CD4-positive, CD25-positive, alpha-beta regulatory T cell (primary cell): Measurements from ENCODE around the gene LHPP. TPM values are rescaled to one million over a fixed set of nuclear protein-coding genes. Genes with fewer than 3 reads are reported as not detected.

ENCODE experiments used
- ATAC-seq, 2 donors: fragments of 150-1000 bp; cut with Tn5 transposase; one replicate each; pipeline ENCODE4 v1.10.0; 2021; ENCODE audit warnings: low read depth in 2 of 2, moderate number of reproducible peaks in 2 of 2, moderate library complexity in 1 of 2
- DNase-seq, 3 donors: peaks; one replicate each; pipeline versions ENCODE4 v3.0.0 to v3.0.0-alpha.2; 2012 to 2022; ENCODE audit warnings: mixed read lengths in 1 of 3
- H3K27ac ChIP-seq: one replicate; pipeline ENCODE4 v1.7.0; 2013; ENCODE audit warnings: mild to moderate bottlenecking, low read length; ENCODE audit not compliant: insufficient read depth, poor library complexity, severe bottlenecking
- H3K27me3 ChIP-seq: one replicate; pipeline ENCODE4 v1.7.0; 2013; ENCODE audit warnings: low read length; ENCODE audit not compliant: control insufficient read depth, insufficient read depth
- H3K36me3 ChIP-seq: one replicate; pipeline ENCODE4 v1.7.0; 2013; ENCODE audit warnings: mild to moderate bottlenecking, low read length, moderate library complexity; ENCODE audit not compliant: control insufficient read depth, insufficient read depth
- H3K4me1 ChIP-seq: 2 replicates; pipeline ENCODE4 v1.7.0; 2013; ENCODE audit warnings: mild to moderate bottlenecking, low read length; ENCODE audit not compliant: insufficient read depth, control insufficient read depth, poor library complexity, severe bottlenecking
- H3K4me3 ChIP-seq: one replicate; pipeline ENCODE4 v1.7.0; 2013; ENCODE audit warnings: low read depth, mild to moderate bottlenecking, low read length, moderate library complexity
- H3K9me3 ChIP-seq, 2 experiments: 1 replicate in 1 of 2; 2 replicates in 1 of 2; pipeline ENCODE4 v1.7.0; 2013; ENCODE audit warnings: low read length in 2 of 2, mild to moderate bottlenecking in 1 of 2, moderate library complexity in 1 of 2; ENCODE audit not compliant: control insufficient read depth in 2 of 2
- H3K27ac Mint-ChIP-seq, 3 donors: one replicate each; pipeline ENCODE4 v1.8.0; 2020 to 2022; ENCODE audit warnings: mild to moderate bottlenecking in 3 of 3, mixed read lengths in 3 of 3, moderate library complexity in 2 of 3
- H3K27me3 Mint-ChIP-seq: one replicate; pipeline ENCODE4 v1.8.0; 2022; ENCODE audit warnings: mild to moderate bottlenecking, mixed read lengths
- H3K36me3 Mint-ChIP-seq: one replicate; pipeline ENCODE4 v1.8.0; 2020; ENCODE audit warnings: mixed read lengths
- H3K4me1 Mint-ChIP-seq, 4 donors: one replicate each; pipeline ENCODE4 v1.8.0; 2020 to 2022; ENCODE audit warnings: mixed read lengths in 4 of 4, mild to moderate bottlenecking in 1 of 4
- H3K4me3 Mint-ChIP-seq, 4 donors: one replicate each; pipeline ENCODE4 v1.8.0; 2020 to 2022; ENCODE audit warnings: mild to moderate bottlenecking in 4 of 4, mixed read lengths in 4 of 4, moderate library complexity in 3 of 4
- H3K9me3 Mint-ChIP-seq, 7 donors: one replicate each; pipeline ENCODE4 v1.8.0; 2020 to 2022; ENCODE audit warnings: mixed read lengths in 7 of 7, mild to moderate bottlenecking in 3 of 7, moderate library complexity in 2 of 7
- polyA plus RNA-seq, 4 donors: library from polyadenylated mRNA; unstranded; fragments of 300-500 nt; fragmentation: Illumina TruSeq; gene quantifications; one replicate each; pipeline ENCODE4 v1.2.3, GENCODE V29; 2021
- total RNA-seq: library from RNA; stranded (reverse); gene quantifications from one replicate; pipeline ENCODE4 v1.2.3, GENCODE V29; 2022

LHPP gene
- total and polyA plus RNA-seq, 5 donors from 2014 or later: 20.1 to 29.2 (median 25.0) TPM

GRCh38 chr10:124601431-124602120, 140.0 kb downstream of the LHPP start:
- Histone ChIP-seq H3K36me3 (no peaks in the 10 kb centered on the region), H3K4me1 (no peaks in the 10 kb centered on the region), H3K4me3 (no peak overlapping the region), H3K27me3 (no peaks in the 10 kb centered on the region), H3K27ac (no peak overlapping the region), H3K9me3 (no peaks in the 10 kb centered on the region)
- Mint-ChIP-seq H3K4me3 (no peak overlapping the region), H3K4me1 (peaks cover 0 to 3% (median 0%) of the 10 kb centered on the region in 4 donors), H3K27ac (no peak overlapping the region), H3K9me3 (peaks cover 0 to 3% (median 0%) of the 10 kb centered on the region in 7 donors), H3K36me3 (no peaks in the 10 kb centered on the region), H3K27me3 (no peaks in the 10 kb centered on the region)
- ATAC-seq: peak; percentile 26 to 32
- no peak for DNase-seq

GRCh38 chr10:124602121-124602561, 140.5 kb downstream of the LHPP start:
- Histone ChIP-seq H3K4me3 (no peak overlapping the region), H3K27me3 (no peaks in the 10 kb centered on the region), H3K9me3 (no peaks in the 10 kb centered on the region), H3K27ac (no peak overlapping the region), H3K36me3 (no peaks in the 10 kb centered on the region), H3K4me1 (no peaks in the 10 kb centered on the region)
- H3K4me1 Mint-ChIP-seq: peaks cover 0 to 3% (median 0%) of the 10 kb centered on the region in 4 donors
- no peak for DNase-seq
- H3K27ac Mint-ChIP-seq: no peak overlapping the region
- H3K27me3 Mint-ChIP-seq: no peaks in the 10 kb centered on the region
- no peak for ATAC-seq
- H3K9me3 Mint-ChIP-seq: peaks cover 0 to 3% (median 0%) of the 10 kb centered on the region in 7 donors
- no peaks in the 10 kb centered on the region for H3K36me3 Mint-ChIP-seq
- no peak overlapping the region for H3K4me3 Mint-ChIP-seq

GRCh38 chr10:124602646-124603365, 141.2 kb downstream of the LHPP start:
- no peak overlapping the region for H3K27ac ChIP-seq
- no peaks in the 10 kb centered on the region for H3K27me3 ChIP-seq
- Mint-ChIP-seq H3K4me3 (no peak overlapping the region), H3K36me3 (no peaks in the 10 kb centered on the region), H3K4me1 (peaks cover 0 to 3% (median 0%) of the 10 kb centered on the region in 4 donors), H3K9me3 (peaks cover 0 to 3% (median 0%) of the 10 kb centered on the region in 7 donors), H3K27ac (no peak overlapping the region), H3K27me3 (no peaks in the 10 kb centered on the region)
- no peak for DNase-seq
- no peak for ATAC-seq
- no peaks in the 10 kb centered on the region for H3K4me1 ChIP-seq
- H3K36me3 ChIP-seq: no peaks in the 10 kb centered on the region
- no peak overlapping the region for H3K4me3 ChIP-seq
- H3K9me3 ChIP-seq: no peaks in the 10 kb centered on the region

GRCh38 chr10:124603376-124604213, 142.0 kb downstream of the LHPP start:
- Histone ChIP-seq H3K9me3 (no peaks in the 10 kb centered on the region), H3K4me3 (no peak overlapping the region), H3K27me3 (no peaks in the 10 kb centered on the region), H3K36me3 (no peaks in the 10 kb centered on the region), H3K27ac (no peak overlapping the region), H3K4me1 (no peaks in the 10 kb centered on the region)
- H3K27me3 Mint-ChIP-seq: no peaks in the 10 kb centered on the region
- DNase-seq (no peak), ATAC-seq (no peak)
- peaks cover 0 to 4% (median 1%) of the 10 kb centered on the region in 4 donors for H3K4me1 Mint-ChIP-seq
- no peak overlapping the region for H3K27ac Mint-ChIP-seq
- no peaks in the 10 kb centered on the region for H3K36me3 Mint-ChIP-seq
- H3K9me3 Mint-ChIP-seq: peaks cover 0 to 3% (median 0%) of the 10 kb centered on the region in 7 donors
- H3K4me3 Mint-ChIP-seq: no peak overlapping the region

- Histone ChIP-seq H3K27ac (no peak overlapping the region), H3K4me3 (no peak overlapping the region), H3K27me3 (no peaks in the 10 kb centered on the region), H3K36me3 (no peaks in the 10 kb centered on the region), H3K9me3 (no peaks in the 10 kb centered on the region), H3K4me1 (no peaks in the 10 kb centered on the region)
- no peaks in the 10 kb centered on the region for H3K27me3 Mint-ChIP-seq
- DNase-seq: no peak
- peaks cover 0 to 2% (median 0%) of the 10 kb centered on the region in 7 donors for H3K9me3 Mint-ChIP-seq
- peaks cover 0 to 4% (median 1%) of the 10 kb centered on the region in 4 donors for H3K4me1 Mint-ChIP-seq
- no peak overlapping the region for H3K4me3 Mint-ChIP-seq
- H3K27ac Mint-ChIP-seq: peak overlapping the region in 1 of 3 donors; percentile 78
- H3K36me3 Mint-ChIP-seq: no peaks in the 10 kb centered on the region
- no peak for ATAC-seq
Measured at GRCh38 chr10:124604214-124605000, 142.8 kb downstream of the LHPP start.

GRCh38 chr10:124605001-124605370, 143.4 kb downstream of the LHPP start:
- no peak overlapping the region for H3K27ac ChIP-seq
- ATAC-seq: no peak
- H3K4me3 ChIP-seq: no peak overlapping the region

GRCh38 chr10:124605481-124605855, 143.8 kb downstream of the LHPP start:
- H3K4me1 Mint-ChIP-seq: peaks cover 0 to 7% (median 3%) of the 10 kb centered on the region in 4 donors

More at GRCh38 chr10:124605001-124605370, 143.4 kb downstream of the LHPP start:
- H3K36me3 ChIP-seq: no peaks in the 10 kb centered on the region
- H3K4me3 Mint-ChIP-seq: peak overlapping the region in 1 of 4 donors; percentile 27
- no peak for DNase-seq
- no peaks in the 10 kb centered on the region for H3K9me3 ChIP-seq
- peaks cover 0 to 2% (median 0%) of the 10 kb centered on the region in 7 donors for H3K9me3 Mint-ChIP-seq
- no peaks in the 10 kb centered on the region for H3K27me3 ChIP-seq
- H3K27me3 Mint-ChIP-seq: no peaks in the 10 kb centered on the region
- peaks cover 0 to 7% (median 3%) of the 10 kb centered on the region in 4 donors for H3K4me1 Mint-ChIP-seq
- no peaks in the 10 kb centered on the region for H3K36me3 Mint-ChIP-seq
- no peak overlapping the region for H3K27ac Mint-ChIP-seq
- no peaks in the 10 kb centered on the region for H3K4me1 ChIP-seq

More at GRCh38 chr10:124605481-124605855, 143.8 kb downstream of the LHPP start:
- H3K36me3 ChIP-seq: no peaks in the 10 kb centered on the region
- Mint-ChIP-seq H3K4me3 (peak overlapping the region in 1 of 4 donors; percentile 32), H3K27me3 (no peaks in the 10 kb centered on the region), H3K9me3 (peaks cover 0 to 2% (median 0%) of the 10 kb centered on the region in 7 donors), H3K27ac (no peak overlapping the region), H3K36me3 (no peaks in the 10 kb centered on the region)
- H3K27me3 ChIP-seq: no peaks in the 10 kb centered on the region
- DNase-seq (no peak), ATAC-seq (no peak)
- H3K4me3 ChIP-seq: no peak overlapping the region
- no peaks in the 10 kb centered on the region for H3K9me3 ChIP-seq
- no peak overlapping the region for H3K27ac ChIP-seq
- H3K4me1 ChIP-seq: no peaks in the 10 kb centered on the region
